GM21717 (cell line): Measurements from ENCODE around the gene TSPAN13.

Source experiments
- ATAC-seq: cut with Tn5 transposase; IDR thresholded peaks from one replicate; pipeline ENCODE4 v1.9.1; 2021; ENCODE audit warnings: mild to moderate bottlenecking, moderate library complexity; ENCODE audit not compliant: unreplicated experiment

The TSPAN13 gene

DNA sequence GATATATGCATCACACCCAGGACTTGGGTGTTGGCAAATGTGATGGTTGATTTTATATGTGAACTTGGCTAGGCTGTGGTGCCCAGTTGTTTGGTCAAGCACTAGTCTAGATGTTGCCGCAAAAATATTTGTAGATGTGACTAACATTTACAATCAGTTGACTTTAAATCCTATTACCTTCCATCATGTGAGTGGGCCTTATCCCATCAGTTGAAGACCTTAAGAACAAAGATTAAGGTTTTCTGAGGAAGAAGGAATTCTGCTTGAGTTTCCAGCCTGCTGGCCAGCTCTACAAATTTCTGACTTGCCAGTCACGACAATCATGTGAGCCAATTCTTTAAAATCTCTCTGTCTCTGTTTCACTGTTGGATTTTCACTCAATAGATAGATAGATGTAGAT lies 20.3 kb downstream of the TSPAN13 start:
- no peak for ATAC-seq

DNA sequence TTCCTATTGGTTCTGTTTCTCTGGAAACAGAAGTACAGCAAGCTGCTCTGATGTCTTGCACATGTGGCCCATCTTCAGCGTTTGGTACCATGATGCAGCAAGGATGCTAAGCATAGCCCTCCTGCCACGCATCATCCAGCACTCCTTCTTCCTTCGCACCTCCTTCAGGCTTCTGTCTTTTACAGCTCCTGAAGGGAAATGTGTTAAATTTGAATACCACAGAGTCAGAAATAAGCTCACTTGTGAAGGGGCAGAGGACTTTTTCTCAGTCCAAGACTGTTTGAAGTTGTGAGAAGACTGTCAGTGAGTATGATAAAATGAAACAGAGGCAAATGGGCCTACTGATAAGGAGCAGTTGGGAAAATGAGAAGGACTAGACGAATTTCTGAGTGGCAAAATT lies 20.7 kb downstream of the TSPAN13 start:
- ATAC-seq: no peak

DNA sequence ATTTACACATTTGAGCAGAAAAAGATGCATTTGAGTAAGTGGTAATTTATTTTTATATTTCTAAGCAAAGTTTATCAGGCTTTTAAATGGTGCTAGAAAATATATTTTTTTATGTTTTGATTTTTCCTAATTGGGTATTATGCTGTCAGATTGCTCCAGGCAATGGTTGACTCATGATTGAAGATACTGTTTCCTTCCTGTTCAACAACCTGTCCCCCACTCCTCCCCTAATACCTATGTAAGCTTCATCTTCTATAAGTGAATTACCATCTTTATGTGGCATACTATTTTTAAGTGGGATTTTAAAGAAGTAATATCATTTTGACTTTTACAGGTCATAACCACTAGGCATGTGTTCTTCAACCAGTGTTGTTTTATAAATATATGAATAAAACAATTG lies 21.4 kb downstream of the TSPAN13 start:
- ATAC-seq: no peak

DNA sequence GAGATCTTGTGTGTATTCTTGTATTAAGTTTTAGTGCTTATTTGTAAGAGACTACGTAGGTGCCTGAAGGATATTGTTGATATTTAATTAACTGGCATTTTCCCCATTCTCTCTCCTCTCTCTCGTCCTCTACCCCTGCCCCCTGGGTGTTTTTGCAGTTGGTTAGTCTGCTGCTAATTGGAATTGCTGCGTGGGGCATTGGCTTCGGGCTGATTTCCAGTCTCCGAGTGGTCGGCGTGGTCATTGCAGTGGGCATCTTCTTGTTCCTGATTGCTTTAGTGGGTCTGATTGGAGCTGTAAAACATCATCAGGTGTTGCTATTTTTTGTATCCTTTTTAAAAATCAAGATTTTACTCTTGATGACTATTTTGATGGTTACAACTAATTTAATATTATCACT lies 22.5 kb downstream of the TSPAN13 start:
- ATAC-seq: no peak

DNA sequence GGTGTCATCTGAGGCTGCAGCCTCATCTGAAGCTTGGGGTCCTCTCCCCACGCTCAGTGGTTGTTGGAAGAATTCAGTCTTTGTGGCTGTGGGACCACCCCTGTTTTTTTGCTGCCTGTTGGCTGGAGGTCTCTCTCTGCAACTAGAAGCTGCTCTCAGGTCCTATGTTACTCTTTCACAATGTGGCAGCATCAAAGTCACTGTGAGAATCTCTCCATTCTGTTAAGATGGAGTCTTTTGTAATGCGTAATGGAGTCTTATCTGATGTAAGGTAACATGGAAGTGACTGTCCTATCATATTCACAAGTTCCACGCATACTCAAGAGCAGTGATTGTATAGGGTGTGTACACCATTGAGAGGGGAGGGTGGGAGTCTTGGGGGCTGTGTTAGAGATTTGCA lies 24.9 kb downstream of the TSPAN13 start:
- ATAC-seq: no peak

DNA sequence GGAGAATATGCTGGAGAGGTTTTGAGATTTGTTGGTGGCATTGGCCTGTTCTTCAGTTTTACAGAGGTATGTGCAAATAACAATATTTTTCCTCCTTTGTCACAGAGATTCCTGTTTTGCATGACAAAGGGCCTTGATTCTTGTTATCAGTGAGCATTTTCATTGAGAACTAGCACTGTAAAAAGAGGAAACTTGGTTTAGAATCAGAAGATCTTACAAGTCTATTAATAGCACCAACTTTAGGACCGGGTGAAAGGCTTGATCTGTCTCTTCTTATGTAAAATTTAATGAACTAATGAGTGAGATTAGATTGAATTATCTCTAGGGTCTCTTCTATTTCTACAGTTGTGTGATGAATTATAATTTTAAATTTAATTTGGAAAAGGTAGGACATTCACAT lies 25.5 kb downstream of the TSPAN13 start:
- no peak for ATAC-seq

DNA sequence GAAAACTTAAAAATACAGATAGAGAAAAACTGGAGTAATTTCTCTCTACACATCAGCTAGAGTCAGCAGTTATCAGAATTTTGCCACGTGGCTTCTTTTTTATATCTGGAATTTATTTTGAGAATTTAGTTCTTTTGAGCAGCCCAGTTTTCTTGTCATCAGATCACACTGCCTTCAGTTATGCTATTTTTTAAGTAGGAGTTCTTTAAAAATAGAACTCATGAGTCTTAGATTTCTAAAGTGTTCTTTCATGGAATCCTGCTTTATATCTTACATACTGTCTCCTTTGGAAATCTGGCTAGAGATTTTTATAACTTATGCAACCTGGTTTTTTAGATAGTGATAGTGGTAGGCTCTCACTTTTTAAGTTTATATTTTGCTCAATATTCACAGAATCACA lies 27.0 kb downstream of the TSPAN13 start:
- ATAC-seq: no peak

DNA sequence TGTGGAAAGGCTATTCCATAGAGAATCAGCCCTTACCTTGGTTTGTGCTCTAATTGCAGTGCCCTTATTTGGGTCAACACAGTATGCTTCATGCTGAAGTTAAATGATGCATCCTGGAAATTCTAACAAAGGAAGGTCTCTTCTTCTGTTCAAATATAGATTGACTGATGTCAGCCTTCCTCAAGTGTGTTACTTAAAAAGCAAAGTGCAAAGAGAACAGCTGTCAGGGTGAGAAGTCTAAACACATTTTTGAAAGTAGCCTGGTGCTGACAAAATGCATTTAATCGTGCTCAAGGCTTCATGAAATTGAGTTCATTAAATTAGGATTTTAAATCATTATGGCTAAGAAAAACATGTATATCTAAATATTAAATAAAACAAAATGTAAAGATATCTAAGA lies 31.8 kb downstream of the TSPAN13 start:
- ATAC-seq: no peak

DNA sequence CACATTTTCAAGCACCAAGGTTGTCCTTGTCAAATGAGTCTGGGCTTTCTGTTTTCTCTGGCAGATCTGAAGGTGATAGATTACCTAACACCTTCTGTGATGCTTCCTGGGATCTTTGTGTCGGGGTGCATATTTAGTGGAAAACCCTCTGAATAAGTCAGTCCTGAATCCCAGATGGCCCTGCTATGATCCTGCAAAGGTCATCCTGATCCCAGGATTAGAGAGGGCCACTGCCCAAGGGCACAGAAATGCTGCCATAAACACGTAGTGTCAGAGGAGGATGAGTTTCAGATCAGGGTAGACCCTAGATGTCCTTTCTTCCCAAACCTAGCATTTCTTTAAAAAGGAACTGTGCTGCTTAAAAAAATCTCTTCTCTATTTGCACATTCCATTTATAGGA lies 32.3 kb downstream of the TSPAN13 start:
- no peak for ATAC-seq

DNA sequence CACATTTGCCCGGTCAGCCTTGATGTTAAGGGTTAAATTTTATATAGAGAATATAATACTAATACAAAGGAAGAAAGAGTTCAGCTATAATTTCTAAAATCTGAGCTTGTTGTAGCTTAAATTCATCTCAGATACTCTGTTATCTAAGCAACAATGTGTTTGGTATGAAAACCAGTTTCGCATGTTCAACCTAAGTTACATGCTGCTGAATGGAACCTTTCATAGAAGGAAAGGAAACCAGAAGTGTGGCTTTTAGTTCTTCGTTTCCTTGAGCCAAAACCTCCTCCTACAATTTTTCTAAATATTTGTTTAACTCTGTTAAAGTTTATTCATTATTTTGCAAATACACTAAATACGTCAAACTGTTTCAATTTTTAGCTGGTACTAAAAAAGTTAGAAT lies 32.7 kb downstream of the TSPAN13 start:
- no peak for ATAC-seq

DNA sequence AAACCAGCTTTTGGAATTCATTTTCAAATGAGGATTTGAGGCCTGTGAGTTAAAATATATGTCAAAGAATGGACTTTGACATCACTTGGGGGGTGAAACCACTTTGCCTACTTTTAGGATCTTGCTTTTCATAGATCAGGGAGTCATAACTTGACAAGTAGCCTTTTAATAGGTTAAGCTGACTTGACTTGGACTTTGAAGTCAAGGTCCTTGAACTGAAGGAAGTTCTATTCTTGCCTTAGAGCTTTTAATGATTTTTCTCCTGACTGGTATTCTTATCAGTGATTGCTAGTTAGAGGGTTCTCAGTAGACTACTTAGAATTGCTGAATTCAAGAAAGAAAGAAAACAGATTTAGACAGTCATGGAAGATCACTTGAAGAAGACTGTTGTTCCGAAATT lies 33.6 kb downstream of the TSPAN13 start:
- ATAC-seq: no peak

DNA sequence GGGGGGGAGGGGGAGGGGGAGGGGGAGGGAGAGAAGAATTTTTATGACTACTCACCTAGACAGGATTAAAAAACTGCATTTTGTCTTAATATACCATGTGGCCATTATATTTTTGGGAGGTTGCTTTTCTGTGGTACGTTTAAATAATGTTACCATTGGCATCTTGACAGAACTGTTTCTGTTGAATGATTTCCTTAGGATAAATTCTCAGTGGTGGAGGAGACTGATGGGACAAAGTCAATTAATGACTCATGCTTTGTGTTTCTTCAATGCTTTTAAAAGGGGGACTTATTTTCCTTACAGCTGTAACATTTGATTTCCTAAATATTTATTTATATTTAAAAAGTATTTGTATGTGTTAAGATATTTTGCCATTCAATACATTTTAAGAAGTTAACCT lies 37.5 kb downstream of the TSPAN13 start:
- ATAC-seq: no peak

DNA sequence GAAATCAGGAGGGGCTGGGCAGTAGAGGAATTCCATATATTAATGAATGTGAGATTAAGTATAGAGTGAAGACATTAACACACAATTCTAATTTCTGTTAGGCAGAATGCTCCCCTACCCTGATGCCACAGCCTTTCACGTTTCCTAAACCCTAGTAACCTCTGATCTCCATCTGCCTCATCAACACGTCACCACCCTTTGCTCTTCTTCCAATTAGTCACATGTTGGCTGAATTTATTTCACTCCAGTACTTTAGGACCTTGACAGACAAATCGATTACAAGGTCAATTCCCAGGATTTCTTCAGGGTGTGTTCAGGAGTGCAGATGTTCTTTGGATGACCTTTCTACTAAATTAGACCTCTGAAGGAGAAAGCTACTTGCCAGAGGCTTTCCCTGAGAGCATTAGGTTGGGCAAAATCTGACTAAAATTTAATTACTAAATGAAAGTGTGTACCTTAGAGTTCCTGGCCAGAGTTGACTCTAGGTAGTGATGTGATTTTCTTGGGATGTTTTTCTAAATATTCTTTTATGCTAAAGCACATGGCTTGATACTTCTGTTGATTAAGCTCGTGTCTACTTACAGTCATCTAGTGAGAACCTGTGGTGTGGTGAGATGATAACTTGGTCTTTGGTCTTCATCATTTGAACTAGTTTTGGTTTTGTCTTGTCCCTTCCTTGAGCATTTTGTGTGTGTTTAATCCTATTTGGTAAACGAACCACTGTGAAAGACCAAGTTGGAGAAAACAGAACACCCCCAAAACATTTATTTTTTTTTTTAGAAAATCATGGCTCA lies 38.5 kb downstream of the TSPAN13 start:
- no peak for ATAC-seq

DNA sequence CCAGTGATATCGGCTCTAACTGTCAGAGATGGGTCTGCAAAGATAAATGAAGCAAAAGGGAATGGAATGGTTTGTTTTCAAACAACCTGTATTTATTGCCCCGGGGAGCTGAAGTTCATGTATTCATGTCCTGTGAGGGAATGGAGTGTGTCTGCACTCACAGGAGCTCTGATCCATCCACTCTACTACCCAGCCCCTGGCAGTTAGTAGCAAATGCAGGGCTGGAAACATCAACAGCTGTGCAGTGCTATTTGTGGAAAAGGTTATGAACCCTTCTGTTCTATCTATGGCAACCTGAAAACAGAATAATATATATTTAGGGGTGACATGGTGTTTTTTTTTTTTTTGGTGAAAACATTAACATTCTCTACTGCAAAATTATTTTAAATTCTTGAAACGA lies 41.4 kb downstream of the TSPAN13 start:
- no peak for ATAC-seq

DNA sequence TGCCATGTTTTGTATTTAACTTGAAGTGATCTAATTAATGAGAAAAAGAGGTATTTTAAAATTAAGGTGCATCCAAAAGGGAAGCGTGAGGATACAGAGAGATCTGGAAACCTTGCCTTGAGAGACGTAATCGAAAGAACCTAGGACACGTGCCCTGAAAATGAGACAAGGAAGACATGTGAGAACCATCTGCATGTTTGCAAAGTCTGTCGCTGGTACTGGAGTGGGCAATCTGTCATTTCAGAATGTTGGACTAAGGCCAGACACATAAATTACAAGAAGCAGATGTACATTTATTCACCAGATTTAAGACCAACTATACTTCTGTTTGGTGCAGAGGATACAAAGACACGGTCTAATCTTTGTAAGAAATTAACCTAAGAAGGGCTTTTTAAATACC lies 42.1 kb downstream of the TSPAN13 start:
- ATAC-seq: no peak

DNA sequence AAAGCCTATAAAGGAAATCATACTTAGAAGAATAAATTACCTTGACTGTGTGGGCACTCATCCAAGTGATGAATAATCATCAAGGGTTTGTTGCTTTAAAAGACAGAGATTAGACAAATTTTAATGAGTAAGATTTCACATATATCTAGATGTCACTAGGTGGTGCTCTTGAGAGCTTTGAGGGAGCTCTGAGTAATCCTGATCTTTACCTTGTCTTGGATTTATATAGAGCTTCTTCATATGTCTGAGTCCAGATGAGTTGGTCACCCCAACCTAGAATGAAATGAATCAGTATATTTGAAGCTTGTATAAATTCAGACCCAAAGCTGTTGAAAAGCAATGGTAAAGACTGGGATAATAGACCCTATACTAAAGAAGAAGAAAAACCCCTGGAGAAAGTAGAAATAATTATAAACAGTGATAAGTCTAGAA lies 47.6 kb downstream of the TSPAN13 start:
- no peak for ATAC-seq

DNA sequence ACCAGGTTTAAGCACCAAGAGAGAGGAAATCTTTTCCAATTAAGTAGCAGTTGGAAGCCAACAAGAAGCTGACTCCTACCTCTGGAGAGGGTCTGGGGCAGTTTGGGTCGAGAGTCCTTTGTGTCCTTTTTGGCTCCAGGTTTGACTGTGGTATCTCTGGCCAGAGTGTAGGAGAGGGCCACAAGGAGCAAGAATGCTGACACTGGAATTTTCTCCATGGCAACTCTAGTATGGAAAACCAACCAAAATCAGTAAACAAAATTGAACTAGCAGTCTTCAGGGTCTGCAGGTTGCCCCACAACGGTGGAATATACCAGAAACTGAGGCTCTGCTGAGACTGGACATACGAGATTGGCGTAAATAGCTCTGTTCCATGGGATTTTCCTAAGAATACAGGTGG lies 48.0 kb downstream of the TSPAN13 start:
- no peak for ATAC-seq

DNA sequence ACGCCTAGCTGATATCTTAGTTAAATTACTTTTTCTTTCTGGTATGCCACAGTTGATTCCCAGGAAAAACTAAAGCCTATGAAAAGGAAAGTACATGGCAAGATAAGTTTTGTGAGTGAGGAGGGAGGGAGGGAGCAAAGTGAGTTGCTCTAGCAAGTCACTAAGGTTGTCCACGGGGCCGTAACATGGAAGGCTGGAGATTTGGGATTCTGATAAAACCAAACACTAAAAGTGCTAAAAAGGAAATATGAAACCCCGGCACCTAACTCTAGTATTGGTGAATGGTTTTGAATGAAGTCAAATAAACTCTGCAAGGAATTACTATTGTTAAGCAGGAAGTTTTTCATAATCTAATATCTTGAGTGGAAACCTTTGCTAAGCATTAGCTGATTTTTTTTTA lies 49.6 kb downstream of the TSPAN13 start:
- no peak for ATAC-seq

DNA sequence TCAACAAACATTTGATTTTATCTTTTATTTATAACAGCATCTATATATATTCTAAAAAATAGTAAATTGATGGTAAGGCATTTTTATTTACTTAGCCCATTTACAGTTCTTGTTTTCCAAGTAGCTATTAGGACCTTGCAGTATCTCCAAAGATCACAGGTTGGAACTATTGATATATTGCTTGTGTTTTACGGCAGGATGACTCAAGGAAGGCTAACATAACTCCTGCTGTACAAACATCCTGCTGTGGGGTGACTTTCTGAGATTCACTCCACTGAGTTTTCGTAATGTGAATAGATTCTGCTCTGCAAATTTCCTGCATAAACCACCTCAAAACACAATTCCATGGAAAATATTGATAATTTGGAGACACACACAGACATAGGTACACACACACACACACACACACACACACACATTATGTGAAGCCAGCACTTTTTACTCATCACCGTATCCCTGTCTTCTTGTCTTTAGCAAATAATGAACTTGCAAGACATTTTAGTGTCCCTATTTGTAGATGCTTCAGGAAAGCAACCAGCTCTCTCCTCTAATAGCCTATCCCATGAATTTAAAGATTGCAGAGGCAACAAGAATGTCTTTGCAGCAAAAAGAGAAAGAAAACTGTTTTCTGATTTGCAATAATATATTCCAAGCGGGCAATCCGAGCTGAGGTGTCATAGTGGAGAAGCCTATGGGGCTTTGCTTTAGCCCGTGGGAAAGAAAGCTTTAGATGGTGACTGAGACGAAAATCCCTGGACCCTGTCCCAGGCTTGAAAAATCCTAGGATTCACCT lies 50.5 kb downstream of the TSPAN13 start:
- ATAC-seq: no peak

DNA sequence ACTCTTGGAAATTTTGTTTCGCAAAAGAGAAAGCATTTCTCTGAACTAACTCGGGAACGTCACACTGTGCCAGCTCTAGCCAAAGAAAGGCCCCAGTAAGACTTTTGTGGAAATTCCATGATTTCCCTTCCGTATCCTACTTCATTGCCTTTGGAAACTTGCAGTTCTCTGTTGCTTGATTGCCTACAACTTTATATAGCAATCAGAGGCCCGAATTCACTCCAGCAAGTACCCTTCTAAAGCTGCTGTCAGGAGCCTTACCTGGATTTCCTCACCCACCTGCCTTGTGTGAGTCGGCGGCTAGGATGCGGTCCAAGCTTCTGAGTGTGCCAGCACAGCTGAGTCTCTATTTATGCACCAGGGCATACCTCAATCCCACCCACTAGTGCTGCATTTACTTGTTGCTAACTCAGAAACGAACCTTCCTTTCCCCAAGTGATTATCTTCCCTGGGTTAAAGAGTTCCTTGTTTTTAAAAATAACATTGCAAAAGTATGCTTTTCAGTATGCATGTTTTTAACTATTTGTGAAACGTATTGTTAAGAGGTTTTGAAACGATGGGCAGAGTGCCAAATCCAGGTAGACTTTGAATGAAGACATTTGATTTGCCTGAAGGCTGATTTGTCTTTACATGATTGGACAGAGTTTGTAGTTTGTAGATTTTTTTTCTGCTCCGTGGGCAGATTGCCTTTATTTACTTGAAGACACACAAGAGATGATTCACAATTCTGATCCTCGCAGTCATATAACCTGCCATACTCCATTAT lies 51.3 kb downstream of the TSPAN13 start, which contains the start of gene AGR2:
TSS of gene AGR2 (minus strand) at position 326 of the 766 bp plus-strand sequence. CDS start 3,203 bp downstream, outside the sequence.
- ATAC-seq: no peak

DNA sequence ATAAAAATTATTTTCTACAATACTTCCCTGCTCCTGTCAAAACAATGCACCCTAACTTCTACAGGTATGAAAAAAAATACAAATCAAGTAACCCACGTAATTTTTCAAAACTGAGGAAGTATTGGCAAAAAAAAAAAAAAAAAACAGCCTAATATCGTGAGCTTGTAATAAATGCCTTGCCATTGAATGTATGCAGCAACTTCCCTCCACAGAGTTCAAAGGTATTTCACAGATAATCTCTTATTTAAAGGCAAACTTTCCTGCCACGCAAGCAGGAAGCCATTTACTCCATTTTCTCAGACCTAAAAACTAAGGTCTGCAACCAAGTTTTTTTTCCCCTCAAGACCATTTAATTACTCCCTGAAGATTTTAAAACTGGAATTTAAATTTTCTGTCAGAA lies 51.9 kb downstream of the TSPAN13 start:
- ATAC-seq: no peak

DNA sequence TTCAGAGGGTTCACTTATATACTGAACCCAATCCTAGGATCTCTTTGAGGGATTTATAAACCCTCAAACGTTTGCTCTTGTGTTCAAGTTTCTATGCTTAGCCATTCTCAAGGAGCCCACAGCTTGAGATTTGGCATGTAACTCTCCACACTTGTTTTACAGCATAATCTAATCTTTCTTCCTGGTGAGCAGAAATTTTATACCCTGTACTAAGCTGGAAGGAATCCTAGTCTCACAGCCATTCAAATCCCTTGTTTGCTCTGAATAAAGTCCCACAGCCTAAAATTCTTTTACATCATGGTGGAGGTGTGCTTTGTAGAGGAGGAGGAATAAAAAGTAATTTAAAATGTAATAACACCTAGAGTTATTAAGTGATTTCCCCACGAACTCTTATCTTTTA lies 56.6 kb downstream of the TSPAN13 start:
- no peak for ATAC-seq
